Metanephros (tissue), 2 donors: ENCODE data around the gene UBE2Z. TPM values are rescaled to one million over a fixed set of nuclear protein-coding genes. Genes with fewer than 3 reads are reported as not detected.

Experiments used
- small RNA-seq: library from RNA; depleted of rRNA; stranded (forward); fragments of <200 nt; gene quantifications from one replicate; pipeline ENCODE3, GENCODE V24; 2014; ENCODE audit warnings: low replicate concordance
- total RNA-seq: library from RNA; depleted of rRNA; stranded (reverse); fragments of >200 nt; gene quantifications from one replicate; pipeline ENCODE4 v1.2.3, GENCODE V29; 2014

Gene UBE2Z
- total RNA-seq, result 55.7 TPM

DNA sequence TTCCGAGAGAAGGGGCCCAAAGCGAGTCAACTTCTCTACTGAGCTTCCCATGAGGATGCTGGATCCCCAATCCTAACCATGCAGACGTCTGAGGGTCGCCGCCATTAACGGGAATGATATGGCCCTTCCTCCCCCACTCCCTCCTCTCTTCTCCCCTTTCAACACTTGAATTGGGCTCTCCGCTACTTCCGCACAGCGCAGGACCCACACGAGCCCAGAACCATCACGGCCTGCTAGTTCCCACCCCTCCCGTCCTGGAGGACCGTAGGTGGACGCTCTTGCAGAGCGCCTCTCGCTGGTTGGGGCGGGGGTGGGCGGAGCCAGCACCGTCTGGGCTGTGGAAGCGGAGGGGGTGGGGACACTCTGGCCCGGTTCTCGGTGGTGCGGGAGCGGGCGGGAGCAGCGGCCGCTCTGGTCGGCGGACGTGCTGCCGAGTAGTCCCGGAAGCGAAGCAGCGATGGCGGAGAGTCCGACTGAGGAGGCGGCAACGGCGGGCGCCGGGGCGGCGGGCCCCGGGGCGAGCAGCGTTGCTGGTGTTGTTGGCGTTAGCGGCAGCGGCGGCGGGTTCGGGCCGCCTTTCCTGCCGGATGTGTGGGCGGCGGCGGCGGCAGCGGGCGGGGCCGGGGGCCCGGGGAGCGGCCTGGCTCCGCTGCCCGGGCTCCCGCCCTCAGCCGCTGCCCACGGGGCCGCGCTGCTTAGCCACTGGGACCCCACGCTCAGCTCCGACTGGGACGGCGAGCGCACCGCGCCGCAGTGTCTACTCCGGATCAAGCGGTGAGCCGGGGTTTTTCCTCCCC is at the start of gene UBE2Z:
TSS of gene UBE2Z (plus strand) at position 361 of the 797 bp plus-strand sequence. CDS start at position 458, 97 bp downstream.

GRCh38 chr17:48944515-48945260 is 36.5 kb downstream of the UBE2Z start, which contains the start of gene SNF8:
TSS of gene SNF8 (minus strand) at chr17:48944842. CDS start at chr17:48944734, 108 bp downstream.

Small RNAs within 50 kb of the gene (small RNA-seq; reads per million reads assigned to genes)
- not detected for gene AC068531.1
- not detected for gene RF00263
- not detected for gene RF01210
- gene RNU1-42P, result not detected

Other genes starting within 250 kb of the UBE2Z start
- not detected for gene PRAC1, start 185.9 kb upstream of the UBE2Z start, total RNA-seq
- gene PRAC2, start 185.2 kb upstream of the UBE2Z start, total RNA-seq, result not detected
- gene HOXB13, start 179.7 kb upstream of the UBE2Z start, total RNA-seq, result not detected
- gene TTLL6, start 91.2 kb upstream of the UBE2Z start, total RNA-seq, result 0.41 TPM
- gene CALCOCO2, start 77.4 kb upstream of the UBE2Z start, total RNA-seq, result 40.2 TPM
- 66.2 TPM for gene ATP5MC1, start 15.6 kb upstream of the UBE2Z start, total RNA-seq
- gene SNF8, start 36.4 kb downstream of the UBE2Z start, total RNA-seq, result 53.4 TPM
- not detected for gene GIP, start 60.2 kb downstream of the UBE2Z start, total RNA-seq
- gene IGF2BP1, start 89.0 kb downstream of the UBE2Z start, total RNA-seq, result 4.3 TPM
- gene B4GALNT2, start 224.4 kb downstream of the UBE2Z start, total RNA-seq, result 1.5 TPM